ENCODE results near the gene SDC1.
"Not testable (repeated sequence)": the region's sequence is repeated elsewhere in the genome, so short reads cannot be mapped to it uniquely, and the experiment has no call there.

DNA sequence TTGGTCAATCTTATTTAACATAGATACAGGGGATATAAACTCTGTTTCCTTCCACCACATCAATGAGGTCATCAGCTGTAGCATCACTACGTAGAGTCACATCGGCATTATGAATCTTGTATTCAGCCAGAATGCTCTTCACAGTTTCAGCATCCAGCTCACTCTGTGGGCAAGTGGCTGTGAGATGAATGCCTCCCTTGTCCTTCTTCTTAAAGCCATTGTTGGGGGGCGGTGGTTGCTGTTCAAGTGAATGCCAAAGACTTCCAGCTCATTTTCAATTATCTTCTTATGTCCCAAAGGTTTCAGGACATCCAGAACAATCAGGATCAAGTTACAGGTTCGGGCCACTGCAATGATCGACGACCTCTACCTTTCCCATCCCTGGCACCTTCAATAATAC lies 15.4 kb upstream of the SDC1 start:
- TF ChIP-seq, protein P1, sequence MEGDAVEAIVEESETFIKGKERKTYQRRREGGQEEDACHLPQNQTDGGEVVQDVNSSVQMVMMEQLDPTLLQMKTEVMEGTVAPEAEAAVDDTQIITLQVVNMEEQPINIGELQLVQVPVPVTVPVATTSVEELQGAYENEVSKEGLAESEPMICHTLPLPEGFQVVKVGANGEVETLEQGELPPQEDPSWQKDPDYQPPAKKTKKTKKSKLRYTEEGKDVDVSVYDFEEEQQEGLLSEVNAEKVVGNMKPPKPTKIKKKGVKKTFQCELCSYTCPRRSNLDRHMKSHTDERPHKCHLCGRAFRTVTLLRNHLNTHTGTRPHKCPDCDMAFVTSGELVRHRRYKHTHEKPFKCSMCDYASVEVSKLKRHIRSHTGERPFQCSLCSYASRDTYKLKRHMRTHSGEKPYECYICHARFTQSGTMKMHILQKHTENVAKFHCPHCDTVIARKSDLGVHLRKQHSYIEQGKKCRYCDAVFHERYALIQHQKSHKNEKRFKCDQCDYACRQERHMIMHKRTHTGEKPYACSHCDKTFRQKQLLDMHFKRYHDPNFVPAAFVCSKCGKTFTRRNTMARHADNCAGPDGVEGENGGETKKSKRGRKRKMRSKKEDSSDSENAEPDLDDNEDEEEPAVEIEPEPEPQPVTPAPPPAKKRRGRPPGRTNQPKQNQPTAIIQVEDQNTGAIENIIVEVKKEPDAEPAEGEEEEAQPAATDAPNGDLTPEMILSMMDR (IDR thresholded peaks at IDR 0.05) = not testable (repeated sequence)
- TF ChIP-seq POLR2A (IDR thresholded peaks at IDR 0.05) = not testable (repeated sequence)
